Neural progenitor cell (in vitro differentiated cells): ENCODE measurements around the gene ASTN2. TPM values are rescaled to one million over a fixed set of nuclear protein-coding genes. Genes with fewer than 3 reads are reported as not detected.

Experiments
- DNase-seq: peaks from one replicate; pipeline ENCODE4 v3.0.0-alpha.2; 2016; ENCODE audit warnings: low spot score
- H2AFZ ChIP-seq: fragments of 200-600 bp; sonication (generic); replicated peaks from 2 replicates; pipeline ENCODE4 v1.6.1; 2016; ENCODE audit warnings: antibody characterized with exemption
- H3F3A ChIP-seq: fragments of 200-600 bp; sonication (generic); 2 replicates; pipeline ENCODE4 v1.6.1; 2016; ENCODE audit warnings: antibody characterized with exemption, low read depth
- H3K27ac ChIP-seq: fragments of 200-600 bp; sonication (generic); 2 replicates; pipeline ENCODE4 v1.5.1; 2016; ENCODE audit warnings: mild to moderate bottlenecking
- H3K27me3 ChIP-seq: fragments of 200-600 bp; sonication (generic); 2 replicates; pipeline ENCODE4 v1.6.1; 2016; ENCODE audit warnings: mild to moderate bottlenecking, moderate library complexity
- H3K36me3 ChIP-seq: fragments of 200-600 bp; sonication (generic); 2 replicates; pipeline ENCODE4 v1.5.1; 2016
- H3K4me1 ChIP-seq: fragments of 200-600 bp; sonication (generic); 2 replicates; pipeline ENCODE4 v1.6.1; 2016; ENCODE audit warnings: mixed run types
- H3K4me2 ChIP-seq: fragments of 200-600 bp; sonication (generic); 2 replicates; pipeline ENCODE4 v1.6.1; 2016
- H3K4me3 ChIP-seq: fragments of 200-600 bp; sonication (generic); 2 replicates; pipeline ENCODE4 v1.5.1; 2016
- H3K79me2 ChIP-seq: fragments of 200-600 bp; sonication (generic); 2 replicates; pipeline ENCODE4 v1.6.1; 2016; ENCODE audit warnings: low read depth
- H3K9ac ChIP-seq: fragments of 200-600 bp; sonication (generic); 2 replicates; pipeline ENCODE4 v1.6.1; 2016
- H3K9me3 ChIP-seq: fragments of 200-600 bp; sonication (generic); 2 replicates; pipeline ENCODE4 v1.5.1; 2016; ENCODE audit warnings: low read depth
- H4K20me1 ChIP-seq: fragments of 200-600 bp; sonication (generic); 2 replicates; pipeline ENCODE4 v1.6.1; 2016; ENCODE audit warnings: low read depth
- H3K27ac Mint-ChIP-seq: 3 replicates; pipeline ENCODE4 v1.8.0; 2021; ENCODE audit warnings: mixed read lengths
- H3K27me3 Mint-ChIP-seq: 2 replicates; pipeline ENCODE4 v1.8.0; 2022; ENCODE audit warnings: low read depth, mild to moderate bottlenecking, inconsistent platforms, moderate library complexity, mixed read lengths; ENCODE audit not compliant: insufficient read depth
- H3K36me3 Mint-ChIP-seq: 3 replicates; pipeline ENCODE4 v1.8.0; 2021; ENCODE audit warnings: mixed read lengths
- H3K4me1 Mint-ChIP-seq: 3 replicates; pipeline ENCODE4 v1.8.0; 2021; ENCODE audit warnings: mixed read lengths
- H3K4me3 Mint-ChIP-seq: 3 replicates; pipeline ENCODE4 v1.8.0; 2021; ENCODE audit warnings: mild to moderate bottlenecking, moderate library complexity, mixed read lengths
- H3K9me3 Mint-ChIP-seq: 3 replicates; pipeline ENCODE4 v1.8.0; 2020; ENCODE audit warnings: mixed read lengths
- EZH2 ChIP-seq: fragments of 200-600 bp; sonication (generic); IDR thresholded peaks from 2 replicates; pipeline ENCODE4 v1.6.1; 2017; ENCODE audit warnings: antibody characterized with exemption, mild to moderate bottlenecking, moderate library complexity
- EZH2phosphoT487 ChIP-seq: fragments of 200-600 bp; sonication (generic); IDR thresholded peaks from 2 replicates; pipeline ENCODE4 v1.6.1; 2017; ENCODE audit warnings: antibody characterized with exemption
- total RNA-seq: library from RNA; depleted of rRNA; stranded (reverse); fragments of >200 nt; gene quantifications from 2 replicates; pipeline ENCODE4 v1.2.3, GENCODE V29; 2015; ENCODE audit warnings: low replicate concordance
- TF ChIP-seq, protein P1 (sequence below): fragments of 200-600 bp; sonication (generic); IDR thresholded peaks from 2 replicates; pipeline ENCODE4 v1.5.1; 2017; ENCODE audit warnings: antibody characterized with exemption, mild to moderate bottlenecking

Gene ASTN2
- total RNA-seq, 1 donor from 2014 or later = 8.0 TPM

DNA sequence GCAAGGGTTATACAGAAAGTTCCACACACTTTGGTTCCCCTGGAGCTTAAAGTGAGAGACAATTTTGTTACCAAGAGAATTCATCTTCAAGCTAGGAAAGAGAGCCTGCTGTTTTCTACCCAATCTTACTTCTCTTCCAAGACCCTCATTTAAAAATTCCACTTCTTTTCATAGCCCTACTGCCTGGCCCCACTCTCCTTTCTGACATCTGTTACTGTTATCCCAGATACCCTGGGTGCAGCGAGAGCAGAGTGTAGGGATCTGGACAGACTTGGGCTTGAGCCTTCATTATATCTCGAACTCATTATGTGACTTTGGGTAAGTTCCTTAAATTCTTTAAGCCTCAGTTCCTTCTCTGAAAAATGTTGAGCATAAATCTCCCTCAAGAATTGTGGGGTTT lies 263.1 kb downstream of the ASTN2 start:
- H3K4me3 ChIP-seq = no peak overlapping the region
- no peaks in the 10 kb centered on the region for H3K4me1 ChIP-seq
- Mint-ChIP-seq H3K9me3 (no peaks in the 10 kb centered on the region), H3K4me1 (no peaks in the 10 kb centered on the region), H3K27ac (no peak overlapping the region), H3K36me3 (no peaks in the 10 kb centered on the region), H3K4me3 (no peak overlapping the region), H3K27me3 (no peaks in the 10 kb centered on the region)
- H3K27ac ChIP-seq = no peak overlapping the region
- no peaks in the 10 kb centered on the region for H3K9me3 ChIP-seq
- no peak overlapping the region for H2AFZ ChIP-seq
- no peak overlapping the region for H3K4me2 ChIP-seq
- H4K20me1 ChIP-seq = no peaks in the 10 kb centered on the region
- no peaks in the 10 kb centered on the region for H3K27me3 ChIP-seq
- H3K36me3 ChIP-seq = no peaks in the 10 kb centered on the region
- TF ChIP-seq EZH2 (no peak), EZH2phosphoT487 (no peak)
- TF ChIP-seq, protein P1, sequence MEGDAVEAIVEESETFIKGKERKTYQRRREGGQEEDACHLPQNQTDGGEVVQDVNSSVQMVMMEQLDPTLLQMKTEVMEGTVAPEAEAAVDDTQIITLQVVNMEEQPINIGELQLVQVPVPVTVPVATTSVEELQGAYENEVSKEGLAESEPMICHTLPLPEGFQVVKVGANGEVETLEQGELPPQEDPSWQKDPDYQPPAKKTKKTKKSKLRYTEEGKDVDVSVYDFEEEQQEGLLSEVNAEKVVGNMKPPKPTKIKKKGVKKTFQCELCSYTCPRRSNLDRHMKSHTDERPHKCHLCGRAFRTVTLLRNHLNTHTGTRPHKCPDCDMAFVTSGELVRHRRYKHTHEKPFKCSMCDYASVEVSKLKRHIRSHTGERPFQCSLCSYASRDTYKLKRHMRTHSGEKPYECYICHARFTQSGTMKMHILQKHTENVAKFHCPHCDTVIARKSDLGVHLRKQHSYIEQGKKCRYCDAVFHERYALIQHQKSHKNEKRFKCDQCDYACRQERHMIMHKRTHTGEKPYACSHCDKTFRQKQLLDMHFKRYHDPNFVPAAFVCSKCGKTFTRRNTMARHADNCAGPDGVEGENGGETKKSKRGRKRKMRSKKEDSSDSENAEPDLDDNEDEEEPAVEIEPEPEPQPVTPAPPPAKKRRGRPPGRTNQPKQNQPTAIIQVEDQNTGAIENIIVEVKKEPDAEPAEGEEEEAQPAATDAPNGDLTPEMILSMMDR = no peak
- no peaks in the 10 kb centered on the region for H3K79me2 ChIP-seq
- no peaks in the 10 kb centered on the region for H3F3A ChIP-seq
- H3K9ac ChIP-seq = no peak overlapping the region
- DNase-seq = no peak

DNA sequence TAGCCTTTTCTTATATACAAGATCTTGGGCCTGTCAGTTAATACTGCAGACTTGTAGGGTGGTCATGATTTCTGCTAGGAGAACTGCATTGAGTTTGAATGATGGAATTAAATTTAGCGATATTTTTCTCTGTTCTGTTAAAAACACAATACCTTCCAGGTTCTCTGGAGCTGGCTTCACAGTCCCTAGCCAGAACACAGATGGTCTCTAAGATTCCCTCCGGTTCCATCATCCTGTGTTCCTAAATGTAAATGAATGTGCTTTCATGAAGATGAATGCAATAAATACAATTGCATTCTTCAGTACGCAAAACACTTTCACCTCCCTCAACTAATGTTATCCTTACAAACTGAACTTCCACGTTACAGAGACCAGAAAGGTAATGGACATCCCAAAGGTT lies 264.9 kb downstream of the ASTN2 start:
- no peaks in the 10 kb centered on the region for H4K20me1 ChIP-seq
- no peak for DNase-seq
- H3K4me1 ChIP-seq = no peaks in the 10 kb centered on the region
- no peaks in the 10 kb centered on the region for H3K27me3 ChIP-seq
- no peaks in the 10 kb centered on the region for H3K4me1 Mint-ChIP-seq
- no peaks in the 10 kb centered on the region for H3K36me3 Mint-ChIP-seq
- no peaks in the 10 kb centered on the region for H3K27me3 Mint-ChIP-seq
- no peak overlapping the region for H3K4me2 ChIP-seq
- H3K27ac ChIP-seq = no peak overlapping the region
- no peaks in the 10 kb centered on the region for H3K9me3 ChIP-seq
- no peaks in the 10 kb centered on the region for H3K79me2 ChIP-seq
- H3K9me3 Mint-ChIP-seq = no peaks in the 10 kb centered on the region
- no peak for TF ChIP-seq EZH2
- H3K36me3 ChIP-seq = no peaks in the 10 kb centered on the region
- no peak overlapping the region for H3K4me3 ChIP-seq
- no peak overlapping the region for H3K4me3 Mint-ChIP-seq
- H3K9ac ChIP-seq = no peak overlapping the region
- H3F3A ChIP-seq = no peaks in the 10 kb centered on the region
- no peak overlapping the region for H2AFZ ChIP-seq
- no peak overlapping the region for H3K27ac Mint-ChIP-seq

DNA sequence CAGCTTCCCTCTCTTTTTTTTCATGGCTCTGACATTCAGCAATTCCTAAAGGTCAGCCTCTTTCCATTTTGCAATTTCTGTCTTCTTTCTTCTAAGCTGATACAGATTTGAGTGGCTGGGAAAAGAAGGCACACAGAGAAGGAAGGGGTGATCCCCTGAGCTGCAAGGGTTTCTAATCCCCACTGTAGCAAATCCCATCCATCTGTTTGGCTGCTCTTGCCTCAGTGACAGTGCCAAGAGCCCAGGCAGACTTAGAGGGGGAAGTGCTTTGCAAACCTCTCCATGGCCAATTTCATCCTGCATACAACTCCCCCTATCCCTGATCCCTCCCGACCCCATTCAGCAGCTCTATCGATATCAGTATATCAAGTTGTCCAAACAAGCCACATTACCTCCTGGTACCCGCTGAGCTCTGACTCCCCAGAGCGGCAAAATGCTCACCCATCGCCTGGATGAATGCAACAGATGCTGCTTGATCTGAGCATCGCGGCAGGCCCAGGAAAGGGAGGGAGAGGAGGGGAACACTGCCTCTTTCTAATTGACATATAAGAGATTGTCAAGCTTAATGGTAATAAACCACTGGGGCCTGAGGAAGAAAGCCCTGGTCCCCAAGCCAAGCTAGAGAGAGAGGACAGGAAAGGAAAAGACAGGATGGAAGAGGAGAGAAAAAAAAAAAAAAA lies 268.9 kb downstream of the ASTN2 start:
- Mint-ChIP-seq H3K9me3 (no peaks in the 10 kb centered on the region), H3K4me1 (no peaks in the 10 kb centered on the region), H3K4me3 (no peak overlapping the region), H3K27me3 (no peaks in the 10 kb centered on the region), H3K36me3 (no peaks in the 10 kb centered on the region), H3K27ac (no peak overlapping the region)
- Histone ChIP-seq H3K9ac (no peak overlapping the region), H3K4me3 (no peak overlapping the region), H3K27ac (no peak overlapping the region), H2AFZ (no peak overlapping the region), H3K36me3 (no peaks in the 10 kb centered on the region), H3K79me2 (no peaks in the 10 kb centered on the region), H3K9me3 (no peaks in the 10 kb centered on the region), H3K4me2 (no peak overlapping the region), H3F3A (no peaks in the 10 kb centered on the region), H4K20me1 (no peaks in the 10 kb centered on the region), H3K27me3 (no peaks in the 10 kb centered on the region), H3K4me1 (no peaks in the 10 kb centered on the region)
- no peak for TF ChIP-seq EZH2phosphoT487
- TF ChIP-seq EZH2 = no peak
- TF ChIP-seq, protein P1 = no peak
- peak; percentile 3 for DNase-seq

DNA sequence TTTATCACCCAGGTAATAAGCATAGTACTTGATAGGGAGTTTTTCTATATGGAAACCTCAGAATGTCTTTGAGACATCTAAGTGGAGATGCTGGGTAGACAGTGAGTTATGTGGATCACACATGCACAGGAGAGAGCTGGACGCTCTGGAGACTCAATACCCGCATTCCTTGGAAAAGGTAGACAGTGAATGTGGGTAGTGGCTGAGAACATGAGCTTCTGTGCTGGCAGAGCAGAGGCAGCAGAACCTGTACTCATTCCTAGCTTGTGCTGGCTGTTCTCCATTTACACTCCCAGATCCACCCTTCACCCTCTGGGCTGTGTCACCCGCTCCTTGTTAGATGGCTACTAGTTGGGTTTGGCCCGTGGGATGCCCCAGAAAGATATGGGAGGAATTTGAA lies 269.8 kb downstream of the ASTN2 start:
- Mint-ChIP-seq H3K9me3 (no peaks in the 10 kb centered on the region), H3K4me3 (no peak overlapping the region), H3K4me1 (no peaks in the 10 kb centered on the region), H3K27ac (no peak overlapping the region), H3K36me3 (no peaks in the 10 kb centered on the region), H3K27me3 (no peaks in the 10 kb centered on the region)
- Histone ChIP-seq H3F3A (no peaks in the 10 kb centered on the region), H3K4me3 (no peak overlapping the region), H3K36me3 (no peaks in the 10 kb centered on the region), H3K79me2 (no peaks in the 10 kb centered on the region), H3K9me3 (no peaks in the 10 kb centered on the region), H3K27ac (no peak overlapping the region), H3K9ac (no peak overlapping the region), H3K4me2 (no peak overlapping the region), H3K27me3 (no peaks in the 10 kb centered on the region), H2AFZ (no peak overlapping the region), H4K20me1 (no peaks in the 10 kb centered on the region), H3K4me1 (no peaks in the 10 kb centered on the region)
- TF ChIP-seq EZH2 (no peak), EZH2phosphoT487 (no peak)
- TF ChIP-seq, protein P1 = no peak
- no peak for DNase-seq
